DMS153 treated with DMSO at 0.1 percent for 48 hours (cell line): ENCODE measurements around the gene GATC.
"Not testable (repeated sequence)": the region's sequence is repeated elsewhere in the genome, so short reads cannot be mapped to it uniquely, and the experiment has no call there.

ENCODE experiments used
- DNase-seq: peaks from one replicate; lab custom pipeline; 2025; ENCODE audit not compliant: unreplicated experiment; lab: John Stamatoyannopoulos, UW

Gene GATC

GRCh38 chr12:120432772-120433525 is 13.3 kb upstream of the GATC start:
- DNase-seq: no peak

GRCh38 chr12:120437735-120438494 is 8.3 kb upstream of the GATC start, which contains the start of gene COX6A1:
Gene COX6A1 (plus strand): TSS chr12:120438113. CDS start chr12:120438127, 14 bp downstream.
- peak; percentile 99 for DNase-seq

- no peak for DNase-seq
Observed at GRCh38 chr12:120438495-120439198, 7.6 kb upstream of the GATC start.

DNA sequence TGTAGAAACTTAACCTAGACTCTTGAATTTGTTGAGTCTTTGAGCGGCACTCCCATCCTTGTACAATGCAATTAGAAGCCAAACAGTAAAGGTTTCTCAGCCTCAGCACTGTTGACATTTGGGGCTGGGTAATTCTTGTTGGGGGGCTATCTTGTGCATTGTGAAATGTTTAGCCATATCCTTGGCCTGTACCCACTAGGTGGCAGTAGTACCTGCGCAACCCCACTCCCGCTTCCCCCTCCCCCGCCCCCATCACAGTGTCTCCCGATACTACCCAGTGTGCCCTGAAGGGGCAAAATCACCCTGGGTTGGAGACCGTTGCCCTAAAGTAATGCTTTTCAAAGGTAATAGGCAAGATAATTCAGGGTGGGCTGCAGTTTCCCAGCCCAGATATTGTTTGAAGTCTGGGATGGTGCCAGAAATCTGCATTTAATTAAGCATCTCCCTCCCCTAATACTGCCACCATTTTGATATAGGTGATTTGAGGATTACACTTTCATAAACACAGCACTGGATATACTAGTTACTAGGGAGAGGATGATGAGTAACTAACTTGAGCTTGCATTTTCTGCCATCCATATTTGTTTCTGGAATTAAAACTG is 6.5 kb upstream of the GATC start:
- DNase-seq: peak; percentile 7

DNA sequence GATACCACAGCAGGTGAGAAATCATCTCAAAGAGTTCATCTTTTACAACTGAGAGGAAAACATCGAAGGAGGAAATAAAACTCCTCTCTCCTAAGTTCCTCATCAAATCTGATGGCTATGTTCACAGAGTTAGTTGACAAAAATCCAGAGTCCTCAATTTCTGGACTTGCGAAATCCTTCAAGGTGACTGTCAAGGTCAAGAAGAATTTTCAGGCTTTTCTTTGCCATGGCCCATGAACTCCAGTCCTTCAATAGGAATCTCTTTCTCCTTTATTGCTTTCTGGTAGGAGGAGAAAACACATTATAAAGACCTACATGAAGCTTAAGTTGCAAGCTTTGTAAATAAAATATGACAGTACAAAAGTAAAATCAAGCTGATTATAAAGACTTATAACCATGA is 1.6 kb upstream of the GATC start:
- DNase-seq: no peak

- DNase-seq: not testable (repeated sequence)
Observed at GRCh38 chr12:120446844-120447178, 567 bp downstream of the GATC start.

- no peak for DNase-seq
Observed at GRCh38 chr12:120447992-120448391, 1.7 kb downstream of the GATC start.

- not testable (repeated sequence) for DNase-seq
Observed at GRCh38 chr12:120452524-120452923, 6.3 kb downstream of the GATC start.

DNA sequence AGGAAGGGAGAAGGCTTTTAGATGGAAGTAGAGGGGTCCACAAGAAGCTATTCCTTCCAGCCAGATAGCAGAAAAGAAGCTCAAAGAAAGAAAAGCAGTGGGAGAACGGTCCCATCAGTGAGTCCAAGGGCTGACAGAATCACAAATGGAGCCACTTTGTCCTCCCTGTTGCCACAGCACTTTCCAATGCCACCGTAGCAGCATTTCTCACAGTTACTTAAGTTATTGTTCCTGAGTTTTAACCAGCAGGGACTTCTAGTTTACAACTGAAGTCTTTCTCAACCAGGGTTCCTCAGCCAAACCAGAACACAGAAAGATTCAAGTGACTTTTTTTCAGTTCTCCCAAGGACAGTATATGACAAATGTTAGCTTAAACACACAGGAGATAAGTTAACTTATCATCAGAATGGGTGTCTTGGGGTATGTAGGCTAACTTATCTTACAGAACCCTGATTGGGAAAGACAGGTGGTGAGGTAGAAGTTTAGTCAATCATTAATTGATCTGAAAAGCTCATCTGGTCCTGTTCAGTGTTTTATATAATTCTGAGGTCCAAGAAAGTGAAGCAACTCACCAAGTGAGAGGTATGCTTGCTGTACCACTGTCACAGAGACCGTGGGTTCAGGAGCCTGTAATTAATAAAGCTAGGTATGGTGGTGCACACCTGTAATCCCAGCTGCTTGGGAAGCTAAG is 7.0 kb downstream of the GATC start:
- DNase-seq: no peak

- no peak for DNase-seq
Observed at GRCh38 chr12:120453977-120454376, 7.7 kb downstream of the GATC start.

- DNase-seq: no peak
Observed at GRCh38 chr12:120455302-120455701, 9.1 kb downstream of the GATC start.

DNA sequence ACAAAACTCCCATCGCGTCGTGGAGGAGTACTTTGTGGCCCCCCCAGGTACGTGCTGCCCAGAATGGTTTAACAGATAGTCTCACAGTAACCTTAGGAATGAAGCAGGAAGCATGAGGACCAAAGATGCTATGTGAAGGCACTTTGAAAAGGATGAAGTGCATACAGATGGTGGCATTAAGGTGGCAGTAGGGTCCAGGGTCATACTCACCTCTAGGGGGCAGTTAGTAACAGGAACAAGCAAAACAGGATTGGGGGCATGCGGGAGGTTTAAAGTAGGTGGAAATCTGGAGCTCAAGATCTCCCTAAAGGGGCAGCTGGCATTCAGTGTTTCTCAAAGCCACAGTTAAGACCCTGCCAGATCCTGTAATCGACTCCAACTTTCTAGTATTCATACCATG is 10.9 kb downstream of the GATC start:
- DNase-seq: no peak

DNA sequence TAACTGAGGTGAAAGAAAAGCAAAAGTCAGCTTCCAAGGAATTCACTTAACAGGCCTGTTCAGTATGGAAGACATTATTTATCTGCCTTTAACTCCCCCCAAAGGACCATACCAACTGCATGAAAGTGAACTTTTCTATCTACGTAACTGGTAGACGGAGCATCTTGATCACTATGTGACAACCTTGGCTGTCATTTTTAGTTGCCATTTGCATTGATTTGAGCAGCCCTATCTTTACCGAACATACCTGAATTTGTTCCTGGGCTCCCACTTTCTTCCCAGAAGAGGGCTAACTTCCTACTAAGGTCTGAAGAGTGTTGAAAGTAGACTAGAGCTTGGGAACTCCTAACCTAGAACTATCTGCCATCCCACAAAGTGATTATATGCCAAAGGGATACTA is 13.9 kb downstream of the GATC start:
- no peak for DNase-seq

- no peak for DNase-seq
Observed at GRCh38 chr12:120462099-120462640, 15.9 kb downstream of the GATC start.

DNA sequence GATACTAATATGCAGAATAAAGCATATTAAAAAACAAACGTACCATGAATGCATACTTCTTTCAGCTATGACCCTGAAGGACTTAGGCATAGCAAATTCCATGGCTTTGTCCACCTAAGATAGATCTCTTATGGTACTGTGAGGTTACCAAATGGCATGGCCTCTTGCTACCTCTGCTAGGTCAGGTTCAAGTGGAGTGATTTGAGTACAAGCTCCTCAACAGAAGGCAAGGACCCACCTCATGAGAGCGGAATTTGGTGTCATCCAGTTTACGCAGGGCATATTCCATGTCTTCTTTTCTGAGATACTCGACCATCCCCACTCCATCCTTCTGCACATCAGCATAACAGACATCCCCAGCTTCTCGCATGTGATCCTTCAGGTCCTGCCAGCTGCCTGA is 17.5 kb downstream of the GATC start:
- no peak for DNase-seq

GRCh38 chr12:120465756-120466155 is 19.5 kb downstream of the GATC start:
- no peak for DNase-seq

GRCh38 chr12:120466560-120467315 is 20.5 kb downstream of the GATC start:
- peak; percentile 38 for DNase-seq

- no peak for DNase-seq
Observed at GRCh38 chr12:120467439-120467838, 21.2 kb downstream of the GATC start.

DNA sequence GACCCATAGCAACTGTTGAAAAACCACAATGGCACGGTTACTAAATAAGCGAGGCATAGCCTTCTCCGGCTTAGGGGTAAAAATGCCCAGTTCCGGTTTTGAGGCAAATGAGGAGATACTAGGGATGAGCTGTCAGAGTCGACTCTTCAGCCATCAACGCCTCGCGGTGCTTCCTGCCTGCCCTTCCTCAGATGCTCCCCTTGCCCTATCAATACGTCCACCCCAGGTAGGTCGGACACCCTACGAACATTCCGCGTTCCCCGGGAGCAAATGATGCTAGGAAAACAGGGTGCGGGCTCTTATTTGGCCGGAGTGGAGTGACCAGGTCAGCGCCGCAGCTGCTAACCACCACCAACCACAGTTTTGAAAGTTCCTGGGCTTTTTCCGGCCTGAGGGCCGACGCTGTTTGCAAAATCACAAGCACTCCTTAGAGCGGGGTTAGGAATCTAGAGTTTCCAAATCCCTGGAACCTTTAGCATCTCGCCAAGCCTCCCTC is 22.1 kb downstream of the GATC start:
- no peak for DNase-seq
